Activated T-cell treated with anti-CD3 and anti-CD28 coated beads, Interleukin-2, amount 50 U/mL, for 24 hours (primary cell): ENCODE measurements around the gene IGFBP4.

ENCODE experiments used
- DNase-seq: peaks from one replicate; pipeline ENCODE4 v3.0.0-alpha.2; 2020
- H3K27ac Mint-ChIP-seq: 2 replicates; pipeline ENCODE4 v1.8.0; 2020; ENCODE audit warnings: mild to moderate bottlenecking, mixed read lengths
- H3K27me3 Mint-ChIP-seq: 2 replicates; pipeline ENCODE4 v1.8.0; 2020; ENCODE audit warnings: mixed read lengths
- H3K36me3 Mint-ChIP-seq: 2 replicates; pipeline ENCODE4 v1.8.0; 2020; ENCODE audit warnings: low read depth, mixed read lengths
- H3K4me1 Mint-ChIP-seq: 2 replicates; pipeline ENCODE4 v1.8.0; 2020; ENCODE audit warnings: low read depth, mixed read lengths
- H3K4me3 Mint-ChIP-seq: 2 replicates; pipeline ENCODE4 v1.8.0; 2020; ENCODE audit warnings: mild to moderate bottlenecking, moderate library complexity, mixed read lengths
- H3K9me3 Mint-ChIP-seq: 2 replicates; pipeline ENCODE4 v1.8.0; 2020; ENCODE audit warnings: mixed read lengths

IGFBP4 gene

DNA sequence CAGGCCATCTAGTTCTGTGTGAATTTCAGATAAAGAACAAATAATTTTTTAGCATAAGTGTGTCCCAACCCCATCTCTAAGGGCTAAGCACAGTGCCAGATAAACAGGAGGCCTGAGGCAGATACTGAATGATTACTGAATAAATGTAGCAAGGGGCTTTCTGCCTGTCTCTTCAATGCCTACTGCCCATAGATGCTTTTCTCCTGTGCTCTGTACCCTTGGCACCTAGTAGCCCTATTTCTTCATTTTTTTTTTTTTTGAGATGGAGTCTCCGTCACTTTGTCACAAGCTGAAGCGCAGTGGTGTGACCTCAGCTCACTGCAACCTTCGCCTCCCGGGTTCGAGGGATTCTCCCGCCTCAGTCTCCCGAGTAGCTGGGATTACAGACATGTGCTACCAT is 25.3 kb downstream of the IGFBP4 start:
- H3K4me1 Mint-ChIP-seq = no peaks in the 10 kb centered on the region
- H3K27me3 Mint-ChIP-seq = no peaks in the 10 kb centered on the region
- H3K27ac Mint-ChIP-seq = no peak overlapping the region
- H3K9me3 Mint-ChIP-seq = no peaks in the 10 kb centered on the region
- H3K4me3 Mint-ChIP-seq = no peak overlapping the region
- no peaks in the 10 kb centered on the region for H3K36me3 Mint-ChIP-seq
- no peak for DNase-seq

DNA sequence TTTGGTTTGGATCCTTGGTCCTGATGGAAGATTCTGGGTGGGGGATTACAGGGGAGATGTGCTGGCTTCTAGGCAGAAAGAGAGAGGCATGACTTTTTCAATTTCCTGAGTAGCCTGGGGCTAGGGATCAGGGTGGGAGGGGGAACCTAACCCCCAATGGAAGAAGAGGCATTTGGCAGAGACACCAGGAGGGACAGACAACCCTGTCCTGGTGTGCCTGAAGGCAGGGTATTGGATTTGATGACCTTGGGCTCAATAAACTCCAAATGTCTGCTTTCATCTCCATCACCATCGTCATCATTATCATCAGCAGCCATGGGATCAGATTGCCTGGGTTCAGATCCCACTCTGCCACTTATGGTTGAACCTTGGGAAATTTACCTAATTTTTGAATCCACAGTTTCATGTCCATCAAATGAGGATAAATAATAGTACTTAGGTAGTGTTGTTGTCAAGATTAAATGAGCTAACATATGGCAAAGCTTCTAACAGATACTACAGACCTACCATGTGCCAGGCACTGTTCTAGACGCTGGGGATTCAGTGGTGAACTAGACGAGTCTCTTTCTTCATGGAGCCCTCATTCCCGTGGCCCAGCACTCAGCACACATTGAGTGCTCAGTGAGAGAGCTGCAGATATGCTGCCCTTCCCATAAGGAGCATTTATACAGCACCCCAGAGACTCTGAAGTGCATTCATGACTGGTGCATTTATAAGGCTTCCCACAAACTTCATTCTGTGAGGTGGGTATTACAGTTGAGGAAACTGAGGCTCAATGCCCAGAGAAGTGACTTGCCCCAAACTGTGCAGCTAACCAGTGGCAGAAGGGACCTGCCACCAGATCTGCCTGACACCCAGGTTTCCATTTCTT is 26.8 kb downstream of the IGFBP4 start:
- H3K27ac Mint-ChIP-seq = no peak overlapping the region
- no peak for DNase-seq

DNA sequence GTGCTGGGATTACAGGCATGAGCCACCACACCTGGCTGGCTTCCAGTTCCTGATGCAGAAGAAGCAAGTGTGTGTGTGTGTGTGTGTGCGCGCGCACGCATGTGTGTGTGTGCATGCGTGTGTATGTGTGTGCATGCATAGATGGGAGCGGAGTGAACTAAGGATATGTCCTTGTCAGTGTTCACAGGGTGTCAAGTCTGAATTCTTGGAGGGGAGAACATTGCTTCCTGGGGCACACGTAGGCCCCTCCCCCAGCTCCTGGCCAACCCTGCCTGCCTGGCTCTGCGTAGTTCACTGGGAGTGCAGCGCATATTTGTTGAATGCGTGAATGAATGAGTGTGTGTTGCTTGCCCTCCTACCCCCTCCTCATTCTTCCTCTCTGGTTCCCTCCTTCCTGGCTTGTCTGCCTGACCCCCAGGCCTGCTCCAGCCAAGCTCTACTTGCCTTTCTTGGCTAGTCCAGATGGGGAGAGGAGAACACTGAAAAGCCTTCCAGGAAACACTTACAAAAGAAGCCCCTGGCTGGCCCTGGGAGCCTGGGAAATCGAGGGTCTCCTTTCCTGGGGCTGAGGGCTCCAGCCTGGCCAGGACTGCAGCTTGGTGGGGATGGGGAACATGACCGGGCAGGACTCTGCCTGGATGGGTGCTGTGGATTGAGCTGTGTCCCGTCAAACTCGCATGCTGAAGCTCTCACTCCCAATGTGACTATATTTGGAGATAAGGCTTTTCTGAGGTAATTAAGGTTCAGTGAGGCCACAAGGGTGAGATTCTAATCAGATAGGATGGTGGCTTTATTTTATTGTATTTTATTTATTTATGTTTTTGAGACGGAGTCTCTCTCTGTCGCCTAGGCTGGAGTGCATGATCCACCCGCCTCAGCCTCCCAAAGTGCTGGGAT is 27.9 kb downstream of the IGFBP4 start:
- no peak for DNase-seq

More for the DNA sequence above, 26.8 kb downstream of the IGFBP4 start:
- Mint-ChIP-seq H3K36me3 (no peaks in the 10 kb centered on the region), H3K4me3 (no peak overlapping the region), H3K27me3 (no peaks in the 10 kb centered on the region), H3K4me1 (no peaks in the 10 kb centered on the region), H3K9me3 (no peaks in the 10 kb centered on the region)

GRCh38 chr17:40471846-40472732 is 28.8 kb downstream of the IGFBP4 start:
- Mint-ChIP-seq H3K9me3 (no peaks in the 10 kb centered on the region), H3K4me3 (no peak overlapping the region), H3K4me1 (peaks cover 5% of the 10 kb centered on the region), H3K36me3 (no peaks in the 10 kb centered on the region), H3K27me3 (no peaks in the 10 kb centered on the region), H3K27ac (no peak overlapping the region)
- no peak for DNase-seq

More for the DNA sequence above, 27.9 kb downstream of the IGFBP4 start:
- H3K27me3 Mint-ChIP-seq = no peaks in the 10 kb centered on the region
- no peaks in the 10 kb centered on the region for H3K4me1 Mint-ChIP-seq
- no peaks in the 10 kb centered on the region for H3K9me3 Mint-ChIP-seq
- no peak overlapping the region for H3K4me3 Mint-ChIP-seq
- no peak overlapping the region for H3K27ac Mint-ChIP-seq
- no peaks in the 10 kb centered on the region for H3K36me3 Mint-ChIP-seq

DNA sequence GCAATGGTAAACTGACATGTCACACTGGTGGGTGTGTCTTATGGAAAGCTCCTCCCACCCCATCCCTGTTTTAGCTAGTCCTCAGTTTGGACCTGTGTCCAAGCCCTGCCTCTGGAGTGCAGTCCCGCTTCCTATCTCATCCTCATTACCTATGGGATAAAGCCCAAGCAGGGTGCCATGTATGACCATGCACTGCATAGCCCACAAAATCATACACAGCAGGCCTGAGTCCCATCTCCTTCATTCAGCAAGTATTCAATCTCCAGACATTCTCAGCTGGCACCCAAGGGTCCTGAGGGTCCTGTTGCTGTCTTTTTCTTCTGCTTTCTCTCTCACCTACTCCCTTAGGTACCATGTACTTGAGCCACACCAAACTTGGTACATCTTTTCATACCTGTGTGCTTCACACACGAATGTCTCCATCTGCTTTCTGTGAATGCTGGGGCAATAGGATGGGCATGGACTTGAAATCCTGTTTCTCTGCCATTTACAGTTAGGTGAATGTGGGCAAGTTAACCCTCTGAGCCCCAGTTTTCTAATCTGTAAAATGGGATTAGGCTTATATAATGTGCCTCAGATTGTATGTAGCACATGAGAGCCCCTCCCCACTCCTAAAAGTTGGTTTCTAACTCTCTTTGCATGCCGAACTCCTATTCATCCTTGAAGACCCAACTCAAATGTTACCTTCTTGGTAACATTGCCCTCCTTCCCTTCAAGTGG is 29.6 kb downstream of the IGFBP4 start:
- Mint-ChIP-seq H3K36me3 (no peaks in the 10 kb centered on the region), H3K9me3 (no peaks in the 10 kb centered on the region), H3K4me1 (peaks cover 7% of the 10 kb centered on the region), H3K27ac (no peak overlapping the region), H3K4me3 (no peak overlapping the region), H3K27me3 (no peaks in the 10 kb centered on the region)
- DNase-seq = no peak

DNA sequence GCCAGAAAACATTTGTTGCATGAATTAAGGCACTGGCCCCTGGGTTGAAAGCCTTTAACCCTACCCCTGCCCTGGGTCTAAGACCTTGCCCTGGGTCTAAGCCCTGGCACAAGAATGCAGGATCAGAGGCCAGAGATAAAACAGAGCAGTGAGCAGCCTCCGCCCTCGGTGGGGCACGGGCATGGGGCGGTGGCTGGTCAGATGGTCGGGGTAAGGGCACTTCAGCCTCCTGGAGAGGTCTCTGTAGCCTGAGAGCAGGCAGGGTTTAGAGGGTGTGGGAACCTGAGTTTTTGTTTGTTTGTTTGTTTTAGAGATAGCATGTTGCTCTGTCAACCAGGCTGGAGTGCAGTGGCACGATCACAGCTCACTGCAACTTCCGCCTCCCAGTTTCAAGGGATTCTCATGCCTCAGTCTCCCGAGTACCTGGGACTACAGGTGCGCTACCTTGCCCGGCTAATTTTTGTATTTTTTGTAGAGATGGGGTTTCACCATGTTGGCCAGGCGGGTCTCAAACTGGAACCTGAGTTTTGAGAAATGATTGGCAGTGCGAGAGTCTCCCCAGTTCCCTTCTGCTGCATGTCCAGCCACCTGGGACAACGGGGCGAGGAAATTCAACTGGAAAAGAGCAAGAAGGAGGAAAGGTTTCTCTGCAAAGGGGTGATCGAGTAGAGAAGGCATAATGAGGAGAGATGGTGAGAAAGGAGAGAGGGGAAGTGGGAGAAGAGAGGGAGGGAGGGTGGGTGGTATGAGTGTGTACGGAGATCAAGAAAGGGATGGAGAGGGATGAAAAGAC is 30.5 kb downstream of the IGFBP4 start:
- Mint-ChIP-seq H3K27me3 (no peaks in the 10 kb centered on the region), H3K4me3 (no peak overlapping the region), H3K4me1 (peaks cover 11% of the 10 kb centered on the region), H3K27ac (no peak overlapping the region), H3K9me3 (no peaks in the 10 kb centered on the region), H3K36me3 (no peaks in the 10 kb centered on the region)
- DNase-seq = no peak

DNA sequence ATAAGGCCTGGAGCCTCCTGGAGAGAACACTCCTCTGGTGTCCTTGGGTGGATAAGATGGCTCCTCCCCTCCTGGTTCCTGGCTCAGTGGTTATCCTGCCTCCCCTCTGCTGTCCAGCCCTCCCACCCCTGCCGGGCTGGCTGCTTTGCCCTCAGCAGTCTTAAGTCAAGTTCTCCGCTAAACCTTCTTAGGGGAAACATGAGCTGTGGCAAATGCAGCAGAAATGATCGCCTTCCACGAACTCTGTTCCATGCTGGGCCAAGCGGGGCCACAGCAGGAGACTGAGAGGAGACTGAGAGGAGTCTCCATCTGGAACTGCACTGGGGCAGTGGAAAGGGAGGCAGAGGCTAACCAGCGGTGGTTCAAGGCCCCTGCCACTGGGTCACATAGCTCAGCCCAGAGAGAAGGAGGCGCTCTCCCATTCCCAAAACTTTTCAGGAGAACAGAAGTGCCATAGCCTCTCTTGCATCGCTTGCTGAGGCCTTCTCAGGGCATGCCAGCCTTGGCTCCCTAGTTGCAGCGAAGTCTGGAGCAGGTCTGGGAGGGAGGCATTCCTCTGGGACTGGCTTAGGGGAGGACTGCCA is 31.3 kb downstream of the IGFBP4 start:
- Mint-ChIP-seq H3K4me3 (no peak overlapping the region), H3K4me1 (peaks cover 17% of the 10 kb centered on the region), H3K27ac (peak overlapping the region; percentile 19), H3K27me3 (no peaks in the 10 kb centered on the region), H3K9me3 (no peaks in the 10 kb centered on the region), H3K36me3 (no peaks in the 10 kb centered on the region)
- DNase-seq = no peak

GRCh38 chr17:40475234-40475908 is 32.1 kb downstream of the IGFBP4 start:
- Mint-ChIP-seq H3K36me3 (no peaks in the 10 kb centered on the region), H3K27me3 (no peaks in the 10 kb centered on the region), H3K4me3 (no peak overlapping the region), H3K27ac (no peak overlapping the region), H3K9me3 (no peaks in the 10 kb centered on the region), H3K4me1 (peaks cover 25% of the 10 kb centered on the region)
- no peak for DNase-seq

- H3K4me3 Mint-ChIP-seq = no peak overlapping the region
- H3K27ac Mint-ChIP-seq = no peak overlapping the region
- no peaks in the 10 kb centered on the region for H3K27me3 Mint-ChIP-seq
- H3K36me3 Mint-ChIP-seq = no peaks in the 10 kb centered on the region
- DNase-seq = no peak
- H3K9me3 Mint-ChIP-seq = no peaks in the 10 kb centered on the region
- H3K4me1 Mint-ChIP-seq = peaks cover 47% of the 10 kb centered on the region
Observed at GRCh38 chr17:40477796-40478195, 34.5 kb downstream of the IGFBP4 start.

- Mint-ChIP-seq H3K9me3 (no peaks in the 10 kb centered on the region), H3K27me3 (no peaks in the 10 kb centered on the region), H3K27ac (no peak overlapping the region), H3K4me3 (no peak overlapping the region), H3K36me3 (no peaks in the 10 kb centered on the region), H3K4me1 (peaks cover 51% of the 10 kb centered on the region)
- no peak for DNase-seq
Observed at GRCh38 chr17:40478486-40478885, 35.2 kb downstream of the IGFBP4 start.

GRCh38 chr17:40479754-40480480 is 36.7 kb downstream of the IGFBP4 start:
- H3K9me3 Mint-ChIP-seq = no peaks in the 10 kb centered on the region
- no peak for DNase-seq
- H3K4me3 Mint-ChIP-seq = peak overlapping the region; percentile 73
- H3K4me1 Mint-ChIP-seq = peaks cover 63% of the 10 kb centered on the region
- H3K36me3 Mint-ChIP-seq = no peaks in the 10 kb centered on the region
- H3K27me3 Mint-ChIP-seq = no peaks in the 10 kb centered on the region
- peak overlapping the region; percentile 98 for H3K27ac Mint-ChIP-seq

- peak; percentile 90 for DNase-seq
- peaks cover 69% of the 10 kb centered on the region for H3K4me1 Mint-ChIP-seq
Observed at GRCh38 chr17:40480501-40481003, 37.3 kb downstream of the IGFBP4 start.

More at GRCh38 chr17:40480501-40481003, 37.3 kb downstream of the IGFBP4 start:
- Mint-ChIP-seq H3K9me3 (no peaks in the 10 kb centered on the region), H3K4me3 (peak overlapping the region; percentile 73), H3K27me3 (no peaks in the 10 kb centered on the region), H3K36me3 (no peaks in the 10 kb centered on the region), H3K27ac (peak overlapping the region; percentile 98)
